GM19043 (cell line): ENCODE results near the gene PLA2G5.
"Not testable (repeated sequence)": the region's sequence is repeated elsewhere in the genome, so short reads cannot be mapped to it uniquely, and the experiment has no call there.

Experiments
- ATAC-seq: cut with Tn5 transposase; IDR thresholded peaks from one replicate; pipeline ENCODE4 v1.9.1; 2021; ENCODE audit warnings: low read depth; ENCODE audit not compliant: unreplicated experiment

PLA2G5 gene

GRCh38 chr1:20114021-20114648, 44.1 kb downstream of the PLA2G5 start:
- ATAC-seq: no peak

- ATAC-seq: no peak
Measured at GRCh38 chr1:20115479-20115878, 45.5 kb downstream of the PLA2G5 start.

GRCh38 chr1:20115916-20116315, 45.9 kb downstream of the PLA2G5 start:
- ATAC-seq: no peak

GRCh38 chr1:20117236-20117635, 47.2 kb downstream of the PLA2G5 start:
- ATAC-seq: no peak

GRCh38 chr1:20119347-20119746, 49.4 kb downstream of the PLA2G5 start, which contains the start of gene PLA2G2D:
Gene PLA2G2D, minus strand, starts transcription at chr1:20119536. Its CDS starts 38 bp downstream, at chr1:20119498.
- no peak for ATAC-seq

GRCh38 chr1:20120796-20121195, 50.8 kb downstream of the PLA2G5 start:
- no peak for ATAC-seq

- ATAC-seq: no peak
Measured at GRCh38 chr1:20123722-20124455, 53.9 kb downstream of the PLA2G5 start.

GRCh38 chr1:20124456-20125057, 54.6 kb downstream of the PLA2G5 start:
- no peak for ATAC-seq

- no peak for ATAC-seq
Measured at GRCh38 chr1:20125100-20125499, 55.1 kb downstream of the PLA2G5 start.

- ATAC-seq: no peak
Measured at GRCh38 chr1:20126041-20126805, 56.2 kb downstream of the PLA2G5 start.

- no peak for ATAC-seq
Measured at GRCh38 chr1:20126806-20127440, 56.9 kb downstream of the PLA2G5 start.

GRCh38 chr1:20130518-20130917, 60.5 kb downstream of the PLA2G5 start:
- not testable (repeated sequence) for ATAC-seq

- ATAC-seq: no peak
Measured at GRCh38 chr1:20134995-20135394, 65.0 kb downstream of the PLA2G5 start.

GRCh38 chr1:20136249-20136648, 66.3 kb downstream of the PLA2G5 start:
- no peak for ATAC-seq

- ATAC-seq: no peak
Measured at GRCh38 chr1:20137055-20137454, 67.1 kb downstream of the PLA2G5 start.

GRCh38 chr1:20137604-20138003, 67.6 kb downstream of the PLA2G5 start:
- no peak for ATAC-seq

GRCh38 chr1:20138346-20138745, 68.4 kb downstream of the PLA2G5 start:
- no peak for ATAC-seq

- ATAC-seq: no peak
Measured at GRCh38 chr1:20138961-20139550, 69.1 kb downstream of the PLA2G5 start, which contains the start of gene PLA2G2F. Gene PLA2G2F, plus strand, starts transcription at chr1:20139323. Its CDS starts 105 bp downstream, at chr1:20139428.

- ATAC-seq: no peak
Measured at GRCh38 chr1:20139776-20140612, 70.0 kb downstream of the PLA2G5 start.
